Measurements from ENCODE around the gene UPB1. TPM values are rescaled to one million over a fixed set of nuclear protein-coding genes. Genes with fewer than 3 reads are reported as not detected.
A peak's percentile ranks its signal among the peaks of the same experiment; 100 is the strongest.

UPB1 gene
- total RNA-seq (2022): 0.22 and 0.50 TPM in 2 replicates
- percentile 10 among the genes with signal in this experiment for Bru-seq, nascent RNA
- percentile 26 among the genes with signal in this experiment for BruChase-seq, experiment 1, labeled RNA remaining after a 6-hour chase
- BruChase-seq, experiment 2, labeled RNA remaining after a 2-hour chase: percentile 15 among the genes with signal in this experiment
- long read RNA-seq: 0 reads

GRCh38 chr22:24494528-24495364 lies at the start of gene UPB1:
Gene UPB1 (plus strand): TSS chr22:24495332. CDS start chr22:24495404, 72 bp downstream.
- DNase-seq: no peak
- H3K9me3 Mint-ChIP-seq (ENCODE audit: low read depth, unreplicated experiment): no peaks in the 10 kb centered on the region
- H3K27ac Mint-ChIP-seq (ENCODE audit: unreplicated experiment): no peak within 1 kb of the TSS
- H3K36me3 Mint-ChIP-seq (ENCODE audit: insufficient read depth, unreplicated experiment): no peaks in the 10 kb centered on the region
- intact Hi-C loops (cut with micrococcal nuclease; ENCODE audit: unreplicated experiment): no loop called here
- H3K4me3 Mint-ChIP-seq (ENCODE audit: low read depth, unreplicated experiment): no peak within 1 kb of the TSS
- CTCF ChIA-PET: no interaction called here
- BruUV-seq (replicated peaks): no TSS peak
- TF ChIP-seq CTCF (IDR thresholded peaks at IDR 0.05; ENCODE audit: unreplicated experiment): no peak
- H3K4me1 Mint-ChIP-seq (ENCODE audit: low read depth, unreplicated experiment): peaks cover 7% of the 10 kb centered on the region
- peaks cover 42% of the 10 kb centered on the region for H3K27me3 Mint-ChIP-seq (ENCODE audit: unreplicated experiment)

- no peak for TF ChIP-seq CTCF (IDR thresholded peaks at IDR 0.05; ENCODE audit: unreplicated experiment)
Observed at GRCh38 chr22:24445481-24446259, 49.5 kb upstream of the UPB1 start.

GRCh38 chr22:24446260-24446611 lies 48.9 kb upstream of the UPB1 start:
- Mint-ChIP-seq H3K27ac (ENCODE audit: unreplicated experiment) (no peak overlapping the region), H3K9me3 (ENCODE audit: low read depth, unreplicated experiment) (peaks cover 2% of the 10 kb centered on the region), H3K27me3 (ENCODE audit: unreplicated experiment) (peaks cover 24% of the 10 kb centered on the region), H3K36me3 (ENCODE audit: insufficient read depth, unreplicated experiment) (no peaks in the 10 kb centered on the region), H3K4me1 (ENCODE audit: low read depth, unreplicated experiment) (no peaks in the 10 kb centered on the region), H3K4me3 (ENCODE audit: low read depth, unreplicated experiment) (no peak overlapping the region)
- no peak for TF ChIP-seq CTCF (IDR thresholded peaks at IDR 0.05; ENCODE audit: unreplicated experiment)
- no TSS peak for BruUV-seq (replicated peaks)
- DNase-seq: no peak
- CTCF ChIA-PET: no interaction called here
- intact Hi-C loops (cut with micrococcal nuclease; ENCODE audit: unreplicated experiment): no loop called here

More at GRCh38 chr22:24445481-24446259, 49.5 kb upstream of the UPB1 start:
- DNase-seq: no peak
- H3K36me3 Mint-ChIP-seq (ENCODE audit: insufficient read depth, unreplicated experiment): no peaks in the 10 kb centered on the region
- no TSS peak for BruUV-seq (replicated peaks)
- CTCF ChIA-PET: no interaction called here
- no peak overlapping the region for H3K27ac Mint-ChIP-seq (ENCODE audit: unreplicated experiment)
- peaks cover 23% of the 10 kb centered on the region for H3K27me3 Mint-ChIP-seq (ENCODE audit: unreplicated experiment)
- H3K4me1 Mint-ChIP-seq (ENCODE audit: low read depth, unreplicated experiment): no peaks in the 10 kb centered on the region
- intact Hi-C loops (cut with micrococcal nuclease; ENCODE audit: unreplicated experiment): no loop called here
- H3K4me3 Mint-ChIP-seq (ENCODE audit: low read depth, unreplicated experiment): no peak overlapping the region
- H3K9me3 Mint-ChIP-seq (ENCODE audit: low read depth, unreplicated experiment): peaks cover 2% of the 10 kb centered on the region

- intact Hi-C loops (cut with micrococcal nuclease; ENCODE audit: unreplicated experiment): no loop called here
- CTCF ChIA-PET: interaction anchor here (0.7 kb wide), 1 partner anchor 88 kb away, joined by 6 read pairs; no protein-coding TSS in a partner anchor
- Mint-ChIP-seq H3K27me3 (ENCODE audit: unreplicated experiment) (peaks cover 24% of the 10 kb centered on the region), H3K9me3 (ENCODE audit: low read depth, unreplicated experiment) (peaks cover 2% of the 10 kb centered on the region), H3K4me1 (ENCODE audit: low read depth, unreplicated experiment) (peaks cover 2% of the 10 kb centered on the region), H3K27ac (ENCODE audit: unreplicated experiment) (no peak overlapping the region), H3K4me3 (ENCODE audit: low read depth, unreplicated experiment) (no peak overlapping the region), H3K36me3 (ENCODE audit: insufficient read depth, unreplicated experiment) (no peaks in the 10 kb centered on the region)
- no TSS peak for BruUV-seq (replicated peaks)
- TF ChIP-seq CTCF (IDR thresholded peaks at IDR 0.05; ENCODE audit: unreplicated experiment): no peak
- DNase-seq: no peak
Observed at GRCh38 chr22:24450610-24451009, 44.5 kb upstream of the UPB1 start.
